BJ (cell line): Measurements from ENCODE around the gene TAPBPL. TPM values are rescaled to one million over a fixed set of nuclear protein-coding genes. Genes with fewer than 3 reads are reported as not detected.
"Not testable (repeated sequence)": the region's sequence is repeated elsewhere in the genome, so short reads cannot be mapped to it uniquely, and the experiment has no call there.

Experiments
- CTCF ChIA-PET: fragments of 350-600 bp; formaldehyde crosslinking; extraction: SDS; loops from one replicate; lab custom pipeline; 2021; ENCODE audit warnings: antibody characterized with exemption, inconsistent platforms; lab: Yijun Ruan, JAX
- POLR2A ChIA-PET: fragments of 300-600 bp; sonication (Branson Sonifier 250); formaldehyde crosslinking; extraction: SDS; loops from one replicate; lab custom pipeline; 2021; ENCODE audit warnings: antibody characterized with exemption; lab: Charles Lee
- DNase-seq: peaks from one replicate; pipeline ENCODE4 v3.0.0-alpha.2; 2011; ENCODE audit warnings: low read depth
- H3K27me3 ChIP-seq: 2 replicates; pipeline ENCODE4 v1.6.0; 2011; ENCODE audit warnings: low read length; ENCODE audit not compliant: control insufficient read depth, insufficient read depth
- H3K36me3 ChIP-seq: 2 replicates; pipeline ENCODE4 v1.5.1; 2011; ENCODE audit warnings: low read length; ENCODE audit not compliant: control insufficient read depth, insufficient read depth
- H3K4me3 ChIP-seq: 2 replicates; pipeline ENCODE4 v1.5.1; 2011; ENCODE audit warnings: low read depth, mild to moderate bottlenecking, control low read depth, low read length
- polyA plus RNA-seq: library from polyadenylated mRNA; depleted of rRNA; stranded (reverse); fragments of >200 nt; gene quantifications from 2 replicates; pipeline ENCODE4 v1.2.3, GENCODE V29; 2011
- TF ChIP-seq, protein P1 (sequence below): IDR thresholded peaks from 2 replicates; pipeline ENCODE4 v1.5.1; 2011; ENCODE audit warnings: low read depth, mild to moderate bottlenecking, control low read depth, inconsistent platforms, low read length, moderate library complexity; ENCODE audit not compliant: insufficient read depth

The TAPBPL gene
- polyA plus RNA-seq, 1 experiment, result 25.8 TPM

DNA sequence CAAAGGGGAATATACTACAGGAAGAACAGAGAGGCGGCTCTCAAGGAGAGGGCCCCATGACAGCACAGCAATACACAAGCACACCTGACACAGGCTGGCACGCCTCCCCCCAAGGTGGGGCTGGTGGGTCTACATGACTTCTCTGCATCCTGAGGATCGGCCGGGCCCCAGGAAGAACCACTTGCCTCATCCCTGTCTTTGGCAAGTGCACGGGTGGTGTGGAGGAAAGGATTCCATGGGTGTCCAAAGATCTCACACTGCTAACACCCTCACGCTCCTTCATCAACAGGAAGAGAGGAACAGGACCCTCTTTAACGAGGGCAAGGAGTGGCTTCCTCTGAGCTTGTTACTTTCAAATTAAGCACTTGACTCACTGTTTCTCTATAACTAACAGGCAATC lies 11.4 kb downstream of the TAPBPL start:
- Histone ChIP-seq H3K36me3 (peaks cover 40% of the 10 kb centered on the region), H3K4me3 (no peak overlapping the region), H3K27me3 (no peaks in the 10 kb centered on the region)
- CTCF ChIA-PET, result interaction anchor here (1.5 to 1.7 kb wide), 2 partner anchors 40 to 128 kb away, joined by 4 to 6 read pairs; no protein-coding TSS in a partner anchor
- POLR2A ChIA-PET, result no interaction called here
- DNase-seq, result no peak
- TF ChIP-seq, protein P1, sequence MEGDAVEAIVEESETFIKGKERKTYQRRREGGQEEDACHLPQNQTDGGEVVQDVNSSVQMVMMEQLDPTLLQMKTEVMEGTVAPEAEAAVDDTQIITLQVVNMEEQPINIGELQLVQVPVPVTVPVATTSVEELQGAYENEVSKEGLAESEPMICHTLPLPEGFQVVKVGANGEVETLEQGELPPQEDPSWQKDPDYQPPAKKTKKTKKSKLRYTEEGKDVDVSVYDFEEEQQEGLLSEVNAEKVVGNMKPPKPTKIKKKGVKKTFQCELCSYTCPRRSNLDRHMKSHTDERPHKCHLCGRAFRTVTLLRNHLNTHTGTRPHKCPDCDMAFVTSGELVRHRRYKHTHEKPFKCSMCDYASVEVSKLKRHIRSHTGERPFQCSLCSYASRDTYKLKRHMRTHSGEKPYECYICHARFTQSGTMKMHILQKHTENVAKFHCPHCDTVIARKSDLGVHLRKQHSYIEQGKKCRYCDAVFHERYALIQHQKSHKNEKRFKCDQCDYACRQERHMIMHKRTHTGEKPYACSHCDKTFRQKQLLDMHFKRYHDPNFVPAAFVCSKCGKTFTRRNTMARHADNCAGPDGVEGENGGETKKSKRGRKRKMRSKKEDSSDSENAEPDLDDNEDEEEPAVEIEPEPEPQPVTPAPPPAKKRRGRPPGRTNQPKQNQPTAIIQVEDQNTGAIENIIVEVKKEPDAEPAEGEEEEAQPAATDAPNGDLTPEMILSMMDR, result no peak

GRCh38 chr12:6463858-6464257 lies 12.0 kb downstream of the TAPBPL start:
- ChIA-PET CTCF (interaction anchor here (0.8 to 1.7 kb wide), 3 partner anchors 40 to 129 kb away, joined by 3 to 6 read pairs (median 4); no protein-coding TSS in a partner anchor), POLR2A (no interaction called here)
- TF ChIP-seq, protein P1, result no peak
- Histone ChIP-seq H3K36me3 (peaks cover 35% of the 10 kb centered on the region), H3K27me3 (no peaks in the 10 kb centered on the region), H3K4me3 (no peak overlapping the region)
- DNase-seq, result no peak

DNA sequence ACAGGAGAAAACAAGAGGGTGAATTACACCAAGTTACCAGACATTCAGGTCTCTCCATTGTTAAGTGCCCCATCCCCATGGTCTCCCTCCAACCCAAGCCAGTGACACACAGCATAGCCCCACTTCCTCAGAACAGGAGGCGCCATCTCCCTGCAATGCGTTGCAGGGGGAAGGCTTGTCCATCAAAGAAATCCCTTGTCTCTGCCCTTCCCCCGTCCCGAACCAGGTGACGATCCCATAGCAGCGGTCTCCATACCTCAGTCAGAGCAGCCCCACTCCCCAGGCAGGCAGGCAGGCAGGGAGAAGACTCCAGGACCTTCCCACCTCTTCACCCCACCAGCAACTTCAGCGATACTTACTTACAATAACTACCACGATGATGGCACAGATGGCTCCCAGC lies 12.7 kb downstream of the TAPBPL start:
- ChIA-PET CTCF (interaction anchor here (0.8 to 2.3 kb wide), 25 partner anchors 8 to 475 kb away, joined by 3 to 62 read pairs (median 5); partner anchors contain the start of genes CD27, MRPL51 and TAPBPL), POLR2A (interaction anchor here (0.6 to 0.7 kb wide), 2 partner anchors 80 to 403 kb away, joined by 4 to 7 read pairs; partner anchors contain the start of genes LTBR and TPI1)
- Histone ChIP-seq H3K36me3 (peaks cover 35% of the 10 kb centered on the region), H3K27me3 (no peaks in the 10 kb centered on the region), H3K4me3 (no peak overlapping the region)
- TF ChIP-seq, protein P1, result no peak
- DNase-seq, result no peak

- CTCF ChIA-PET, result interaction anchor here (0.6 to 2.3 kb wide), 51 partner anchors 9 to 477 kb away, joined by 3 to 62 read pairs (median 4); partner anchors contain the start of genes CD27, MRPL51 and TAPBPL
- no peak for DNase-seq
- Histone ChIP-seq H3K4me3 (no peak overlapping the region), H3K36me3 (peaks cover 33% of the 10 kb centered on the region), H3K27me3 (no peaks in the 10 kb centered on the region)
- TF ChIP-seq, protein P1, result peak; percentile 94
- POLR2A ChIA-PET, result interaction anchor here (0.7 to 1.0 kb wide), 2 partner anchors 81 to 143 kb away, joined by 7 to 8 read pairs; partner anchors contain the start of gene LTBR
Observed at GRCh38 chr12:6465467-6466183, 13.8 kb downstream of the TAPBPL start.

GRCh38 chr12:6466184-6466573 lies 14.3 kb downstream of the TAPBPL start:
- TF ChIP-seq, protein P1, result no peak
- ChIA-PET CTCF (interaction anchor here (0.7 to 2.3 kb wide), 35 partner anchors 9 to 187 kb away, joined by 3 to 62 read pairs (median 5); partner anchors contain the start of genes CD27 and TAPBPL), POLR2A (no interaction called here)
- Histone ChIP-seq H3K27me3 (no peaks in the 10 kb centered on the region), H3K36me3 (peaks cover 27% of the 10 kb centered on the region), H3K4me3 (no peak overlapping the region)
- DNase-seq, result no peak

DNA sequence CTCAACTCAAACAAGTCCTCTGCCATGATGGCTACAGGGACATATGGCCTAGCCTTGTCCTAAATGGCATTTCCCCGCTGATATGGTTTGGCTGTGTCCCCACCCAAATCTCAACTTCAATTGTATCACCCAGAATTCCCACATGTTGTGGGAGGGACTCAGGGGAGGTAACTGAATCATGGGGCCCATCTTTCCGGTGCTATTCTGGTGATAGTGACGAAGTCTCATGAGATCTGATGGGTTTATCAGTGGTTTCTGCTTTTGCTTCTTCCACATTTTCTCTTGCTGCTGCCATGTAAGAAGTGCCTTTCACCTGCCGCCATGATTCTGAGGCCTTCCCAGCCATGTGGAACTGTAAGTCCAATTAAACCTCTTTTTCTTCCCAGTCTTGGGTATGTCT lies 14.9 kb downstream of the TAPBPL start:
- CTCF ChIA-PET, result interaction anchor here (1.8 to 2.3 kb wide), 5 partner anchors 10 to 154 kb away, joined by 4 to 62 read pairs (median 16); no protein-coding TSS in a partner anchor
- H3K36me3 ChIP-seq, result peaks cover 22% of the 10 kb centered on the region
- H3K4me3 ChIP-seq, H3K27me3 ChIP-seq, POLR2A ChIA-PET, DNase-seq: not testable (repeated sequence)

DNA sequence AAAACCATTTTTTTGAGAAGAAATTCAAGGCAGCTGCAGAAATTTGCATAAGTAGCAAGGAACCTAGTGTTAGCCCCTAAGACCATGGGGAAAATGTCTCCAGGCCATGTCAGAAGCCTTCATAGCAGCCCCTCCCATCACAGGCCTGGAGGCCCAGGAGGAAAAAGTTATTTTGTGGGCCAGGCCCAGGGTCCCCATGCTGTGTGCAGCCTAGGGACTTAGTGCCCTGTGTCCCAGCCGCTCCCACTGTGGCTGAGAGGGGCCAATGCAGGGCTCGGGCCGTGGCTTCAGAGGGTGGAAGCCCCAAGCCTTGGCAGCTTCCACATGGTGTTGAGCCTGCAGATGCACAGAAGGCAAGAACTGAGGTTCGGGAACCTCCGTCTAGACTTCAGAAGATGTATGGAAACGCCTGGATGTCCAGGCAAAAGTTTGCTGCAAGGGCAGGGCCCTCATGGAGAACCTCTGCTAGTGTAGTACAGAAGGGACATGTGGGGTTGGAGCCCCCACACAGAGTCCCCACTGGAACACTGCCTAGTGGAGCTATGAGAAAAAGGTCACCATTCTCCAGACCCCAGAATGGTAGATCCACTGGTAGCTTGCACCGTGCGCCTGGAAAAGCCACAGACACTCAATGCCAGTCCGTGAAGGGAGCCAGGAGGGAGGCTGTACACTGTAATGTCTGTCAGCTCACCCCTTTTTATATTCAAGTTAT lies 15.9 kb downstream of the TAPBPL start:
- CTCF ChIA-PET, result interaction anchor here (1.1 to 1.4 kb wide), 3 partner anchors 7 to 145 kb away, joined by 3 to 4 read pairs (median 3); no protein-coding TSS in a partner anchor

More for the DNA sequence above, 15.9 kb downstream of the TAPBPL start:
- H3K27me3 ChIP-seq, DNase-seq, H3K4me3 ChIP-seq: not testable (repeated sequence)
- POLR2A ChIA-PET, result interaction anchor here (0.7 kb wide), 1 partner anchor 132 kb away, joined by 3 read pairs; no protein-coding TSS in a partner anchor
- H3K36me3 ChIP-seq, result peaks cover 16% of the 10 kb centered on the region
